RWPE2 (cell line): ENCODE results near the gene TTYH1.

Source experiments
- ATAC-seq: fragments of 200-7000 bp; cut with Tn5 transposase; 3 replicates; pipeline ENCODE4 v1.9.1; 2021; ENCODE audit warnings: low read depth
- DNase-seq: peaks from one replicate; pipeline ENCODE4 v3.0.0-alpha.2; 2020; ENCODE audit warnings: low spot score
- H3K27ac ChIP-seq: fragments of 450-650 bp; 2 replicates; pipeline ENCODE4 v1.5.1; 2017; ENCODE audit warnings: mild to moderate bottlenecking; ENCODE audit not compliant: poor library complexity, severe bottlenecking
- H3K27me3 ChIP-seq: fragments of 250-450 bp; sonication (Bioruptor Pico); 2 replicates; pipeline ENCODE4 v1.5.1; 2021; ENCODE audit warnings: mild to moderate bottlenecking, moderate library complexity; ENCODE audit not compliant: insufficient read depth, poor library complexity, severe bottlenecking
- H3K36me3 ChIP-seq: fragments of 250-450 bp; sonication (Bioruptor Pico); 2 replicates; pipeline ENCODE4 v1.5.1; 2020; ENCODE audit warnings: low read depth, mild to moderate bottlenecking, moderate library complexity
- H3K4me1 ChIP-seq: fragments of 250-450 bp; sonication (Bioruptor Pico); 2 replicates; pipeline ENCODE4 v1.5.1; 2021; ENCODE audit warnings: mild to moderate bottlenecking, moderate library complexity; ENCODE audit not compliant: insufficient read depth, poor library complexity, severe bottlenecking
- H3K4me3 ChIP-seq: fragments of 250-450 bp; sonication (Bioruptor Pico); 2 replicates; pipeline ENCODE4 v1.5.1; 2021; ENCODE audit warnings: mild to moderate bottlenecking, moderate library complexity; ENCODE audit not compliant: severe bottlenecking
- H3K9me3 ChIP-seq: fragments of 250-450 bp; sonication (Bioruptor Pico); 2 replicates; pipeline ENCODE4 v1.5.1; 2021; ENCODE audit warnings: mild to moderate bottlenecking, moderate library complexity; ENCODE audit not compliant: severe bottlenecking
- CTCF ChIP-seq: fragments of 450-650 bp; IDR thresholded peaks from one replicate; pipeline ENCODE4 v1.5.1; 2017; ENCODE audit warnings: mild to moderate bottlenecking, moderate library complexity; ENCODE audit not compliant: poor library complexity, severe bottlenecking

Gene TTYH1

DNA sequence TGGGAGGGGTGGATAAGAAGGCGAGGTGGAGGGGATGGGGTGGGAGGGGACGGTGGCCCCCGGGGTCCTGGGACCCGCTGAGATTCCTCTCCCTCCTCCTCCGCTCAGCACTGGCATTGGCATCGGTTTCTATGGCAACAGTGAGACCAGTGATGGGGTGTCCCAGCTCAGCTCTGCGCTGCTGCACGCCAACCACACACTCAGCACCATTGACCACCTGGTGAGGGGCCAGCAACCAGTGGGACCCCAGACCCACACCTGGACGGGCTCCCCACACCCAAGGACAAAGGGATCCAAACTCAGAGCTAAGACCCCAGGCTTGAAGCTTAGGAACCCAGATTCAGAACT is 5.9 kb downstream of the TTYH1 start:
- Histone ChIP-seq H3K9me3 (no peaks in the 10 kb centered on the region), H3K27me3 (peaks cover 54% of the 10 kb centered on the region), H3K4me1 (no peaks in the 10 kb centered on the region), H3K27ac (no peak overlapping the region), H3K36me3 (no peaks in the 10 kb centered on the region), H3K4me3 (no peak overlapping the region)
- DNase-seq (no peak), ATAC-seq (no peak)
- TF ChIP-seq CTCF, result no peak

DNA sequence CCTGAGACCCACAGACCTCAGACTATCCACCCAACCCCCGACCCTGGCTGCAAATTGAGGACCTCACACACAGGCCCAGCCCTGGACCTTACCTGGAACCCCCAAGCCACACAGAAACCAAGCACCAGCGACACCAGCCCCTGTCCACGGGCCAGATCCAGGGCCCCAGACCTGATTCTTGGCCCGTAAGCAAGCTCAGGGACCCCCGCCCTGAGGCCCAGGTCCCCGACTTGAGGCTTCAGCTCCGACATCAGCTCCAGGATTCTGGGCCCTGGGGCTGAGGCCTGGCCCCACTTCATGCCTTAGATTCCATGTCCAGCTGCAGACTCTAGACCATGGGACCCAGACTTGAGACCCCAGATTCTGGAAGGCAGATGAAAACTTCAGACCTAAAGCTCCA is 6.3 kb downstream of the TTYH1 start:
- Histone ChIP-seq H3K27ac (no peak overlapping the region), H3K36me3 (no peaks in the 10 kb centered on the region), H3K4me3 (no peak overlapping the region), H3K27me3 (peaks cover 50% of the 10 kb centered on the region), H3K9me3 (no peaks in the 10 kb centered on the region), H3K4me1 (no peaks in the 10 kb centered on the region)
- no peak for TF ChIP-seq CTCF
- no peak for ATAC-seq
- DNase-seq, result no peak

DNA sequence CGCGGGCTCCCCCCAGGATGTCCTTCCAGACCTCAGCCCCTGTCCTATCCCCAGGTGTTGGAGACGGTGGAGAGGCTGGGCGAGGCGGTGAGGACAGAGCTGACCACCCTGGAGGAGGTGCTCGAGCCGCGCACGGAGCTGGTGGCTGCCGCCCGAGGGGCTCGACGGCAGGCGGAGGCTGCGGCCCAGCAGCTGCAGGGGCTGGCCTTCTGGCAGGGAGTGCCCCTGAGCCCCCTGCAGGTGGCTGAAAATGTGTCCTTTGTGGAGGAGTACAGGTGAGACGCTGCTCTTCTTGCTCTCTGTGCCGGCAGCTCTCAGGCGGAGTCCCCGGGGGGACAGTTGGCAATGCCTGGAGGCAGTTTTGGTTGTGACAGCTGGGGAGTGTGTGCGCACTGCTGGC is 6.9 kb downstream of the TTYH1 start:
- Histone ChIP-seq H3K4me1 (no peaks in the 10 kb centered on the region), H3K4me3 (no peak overlapping the region), H3K9me3 (no peaks in the 10 kb centered on the region), H3K36me3 (no peaks in the 10 kb centered on the region), H3K27me3 (peaks cover 44% of the 10 kb centered on the region), H3K27ac (no peak overlapping the region)
- no peak for TF ChIP-seq CTCF
- ATAC-seq, result no peak
- DNase-seq, result no peak

GRCh38 chr19:54424201-54424600 is 8.9 kb downstream of the TTYH1 start:
- Histone ChIP-seq H3K27ac (no peak overlapping the region), H3K4me1 (no peaks in the 10 kb centered on the region), H3K27me3 (peaks cover 26% of the 10 kb centered on the region), H3K36me3 (no peaks in the 10 kb centered on the region), H3K4me3 (no peak overlapping the region), H3K9me3 (no peaks in the 10 kb centered on the region)
- no peak for TF ChIP-seq CTCF
- no peak for ATAC-seq
- DNase-seq, result no peak

DNA sequence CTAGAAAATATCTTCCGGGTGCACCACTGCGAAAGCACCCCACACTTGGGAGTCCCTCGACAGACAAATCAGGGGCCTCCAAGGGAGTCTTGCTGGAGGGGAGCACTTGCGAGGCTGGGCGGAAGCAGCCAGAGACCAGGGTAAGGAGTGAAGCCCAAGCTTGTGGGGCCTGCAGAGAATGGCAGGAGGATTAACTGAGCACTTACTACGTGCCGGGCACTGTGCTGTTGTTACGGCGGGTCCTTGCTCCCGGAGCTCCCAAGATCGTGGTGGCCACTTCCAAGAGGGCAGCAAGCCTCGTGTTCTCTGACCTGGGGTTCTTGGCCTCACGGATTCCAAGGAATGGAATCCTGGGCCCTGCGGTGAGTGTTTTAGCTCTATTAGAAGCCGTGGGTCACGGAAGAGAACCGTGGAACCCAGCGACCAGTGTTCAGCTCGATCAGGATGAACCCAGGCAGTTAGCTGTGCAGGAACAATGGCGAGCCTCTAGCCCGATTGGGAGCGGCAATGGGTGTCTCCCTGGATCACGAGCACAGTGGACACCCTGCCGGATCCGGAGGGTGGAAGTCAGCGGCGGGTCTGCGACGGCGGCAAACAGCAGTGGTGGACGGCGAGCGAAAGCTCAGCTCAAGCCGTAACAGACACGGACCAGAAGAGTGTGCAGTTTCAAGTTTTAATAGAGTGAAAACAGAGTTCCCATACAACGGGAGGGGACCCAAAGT is 9.6 kb downstream of the TTYH1 start:
- no peaks in the 10 kb centered on the region for H3K36me3 ChIP-seq
- TF ChIP-seq CTCF, result no peak
- ATAC-seq (no peak), DNase-seq (no peak)
- no peaks in the 10 kb centered on the region for H3K4me1 ChIP-seq
- peaks cover 20% of the 10 kb centered on the region for H3K27me3 ChIP-seq
- no peak overlapping the region for H3K27ac ChIP-seq
- H3K4me3 ChIP-seq, result no peak overlapping the region
- no peaks in the 10 kb centered on the region for H3K9me3 ChIP-seq
